OCI-LY7 (cell line): ENCODE data around the gene TMEM144.

Experiments used
- CTCF ChIP-seq: fragments of 200-600 bp; sonication (generic); conservative IDR thresholded peaks from 2 replicates; pipeline ENCODE4 v1.5.1; 2014; ENCODE audit warnings: mild to moderate bottlenecking, antibody characterized with exemption, low read length, moderate library complexity, mixed read lengths
- EZH2phosphoT487 ChIP-seq: fragments of 200-600 bp; sonication (generic); IDR thresholded peaks from 2 replicates; pipeline ENCODE4 v1.6.1; 2018; ENCODE audit warnings: low read depth, borderline replicate concordance, mild to moderate bottlenecking, mixed run types, antibody characterized with exemption, low read length, moderate library complexity, mixed read lengths

- TF ChIP-seq EZH2phosphoT487 (no peak), CTCF (no peak)
Observed at GRCh38 chr4:158295053-158295452, 84.8 kb downstream of the TMEM144 start.
